Measurements from ENCODE around the gene CUL9.
A peak's percentile ranks its signal among the peaks of the same experiment; 100 is the strongest.

Gene CUL9

GRCh38 chr6:43231053-43231452, 49.1 kb downstream of the CUL9 start:
- DNase-seq = no peak

- no peak for DNase-seq
Measured at GRCh38 chr6:43231735-43232450, 49.9 kb downstream of the CUL9 start.

- no peak for DNase-seq
Measured at GRCh38 chr6:43235841-43236240, 53.8 kb downstream of the CUL9 start.

GRCh38 chr6:43239054-43239453, 57.1 kb downstream of the CUL9 start:
- DNase-seq = no peak

- DNase-seq = no peak
Measured at GRCh38 chr6:43240950-43241349, 59.0 kb downstream of the CUL9 start.

GRCh38 chr6:43241446-43241845, 59.5 kb downstream of the CUL9 start:
- DNase-seq = no peak

GRCh38 chr6:43242908-43243663, 61.1 kb downstream of the CUL9 start, which contains the start of gene TTBK1:
Gene TTBK1, plus strand, starts transcription at chr6:43243481. Its CDS starts 3,180 bp downstream, at chr6:43246661.
- DNase-seq = peak; percentile 17

- DNase-seq = no peak
Measured at GRCh38 chr6:43243664-43244321, 61.8 kb downstream of the CUL9 start.

- no peak for DNase-seq
Measured at GRCh38 chr6:43246301-43247113, 64.5 kb downstream of the CUL9 start.

- peak; percentile 80 for DNase-seq
Measured at GRCh38 chr6:43247114-43247999, 65.4 kb downstream of the CUL9 start.

- DNase-seq = no peak
Measured at GRCh38 chr6:43248101-43248500, 66.1 kb downstream of the CUL9 start.

GRCh38 chr6:43248791-43249190, 66.8 kb downstream of the CUL9 start:
- no peak for DNase-seq

GRCh38 chr6:43250992-43251373, 69.0 kb downstream of the CUL9 start:
- no peak for DNase-seq

GRCh38 chr6:43253401-43253800, 71.4 kb downstream of the CUL9 start:
- no peak for DNase-seq

- no peak for DNase-seq
Measured at GRCh38 chr6:43254138-43254817, 72.3 kb downstream of the CUL9 start.

GRCh38 chr6:43254846-43255245, 72.8 kb downstream of the CUL9 start:
- no peak for DNase-seq

- DNase-seq = no peak
Measured at GRCh38 chr6:43255408-43256054, 73.5 kb downstream of the CUL9 start.

GRCh38 chr6:43256670-43257366, 74.8 kb downstream of the CUL9 start:
- DNase-seq = no peak

- DNase-seq = peak; percentile 5
Measured at GRCh38 chr6:43257367-43258145, 75.6 kb downstream of the CUL9 start.
